ENCODE results near the gene CENPE.
A peak's percentile ranks its signal among the peaks of the same experiment; 100 is the strongest.

Gene CENPE

DNA sequence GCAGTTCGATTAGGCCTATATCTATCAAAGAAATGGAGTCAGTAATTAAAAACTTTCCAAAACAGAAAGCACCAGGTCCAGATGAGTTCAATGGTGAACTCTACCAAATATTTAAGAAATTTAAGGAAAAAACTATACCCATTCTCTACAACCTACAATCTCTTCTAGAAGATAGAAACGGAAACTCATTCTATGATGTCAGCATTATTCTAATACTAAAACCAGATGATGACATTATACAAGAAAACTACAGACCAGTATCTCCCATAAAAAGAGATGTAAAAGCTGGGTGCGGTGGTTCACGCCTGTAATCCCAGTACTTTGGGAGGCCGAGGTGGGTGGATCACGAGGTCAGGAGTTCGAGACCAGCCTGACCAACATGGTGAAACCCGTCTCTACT lies 69.0 kb downstream of the CENPE start:
- no peak for DNase-seq

- no peak for DNase-seq
These were observed 72.0 kb downstream of the CENPE start for GRCh38 chr4:103126126-103126525.

- peak; percentile 8 for DNase-seq
These were observed 75.0 kb downstream of the CENPE start for GRCh38 chr4:103123114-103123513.

DNA sequence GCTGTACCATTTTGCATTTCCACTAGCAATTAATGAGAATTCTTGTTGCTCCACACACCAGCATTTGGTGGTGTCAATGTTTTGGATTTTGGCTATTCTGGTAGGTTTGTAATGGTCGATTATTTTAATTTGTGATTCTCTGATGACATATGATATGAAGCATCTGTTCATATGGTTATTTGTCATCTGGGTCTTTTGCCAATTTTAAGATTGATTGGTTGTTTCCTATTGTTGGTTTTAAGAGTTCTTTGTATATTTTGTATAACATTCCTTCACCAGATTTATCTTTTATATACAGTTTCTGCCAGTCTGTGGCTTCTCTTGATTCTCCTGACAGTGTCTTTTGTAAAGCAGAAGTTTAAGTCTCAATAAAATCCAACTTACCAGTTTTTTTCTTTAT lies 80.0 kb downstream of the CENPE start:
- DNase-seq, result no peak

GRCh38 chr4:103111598-103111997 lies 86.5 kb downstream of the CENPE start:
- DNase-seq, result no peak

DNA sequence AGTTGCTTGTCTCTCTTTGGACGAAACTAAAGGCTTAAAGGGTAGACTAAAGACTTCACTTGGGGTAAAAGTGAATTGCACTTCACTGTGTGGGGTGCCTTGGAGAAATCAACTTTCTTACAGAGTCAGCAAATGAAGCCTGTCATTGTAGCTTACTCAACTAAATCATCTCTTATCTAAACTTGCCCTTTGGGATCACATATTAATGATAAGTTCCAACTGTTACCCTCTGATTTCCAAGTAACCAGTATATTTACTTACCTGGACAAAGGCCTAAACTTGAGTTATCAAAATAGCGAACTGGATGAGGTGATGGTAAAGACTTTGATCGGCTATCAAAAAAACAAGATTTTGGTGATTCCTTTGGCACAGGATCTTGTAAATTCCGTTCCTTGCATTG lies 89.6 kb downstream of the CENPE start:
- DNase-seq, result no peak

GRCh38 chr4:103105558-103106356 lies 92.4 kb downstream of the CENPE start:
- DNase-seq, result peak; percentile 13

DNA sequence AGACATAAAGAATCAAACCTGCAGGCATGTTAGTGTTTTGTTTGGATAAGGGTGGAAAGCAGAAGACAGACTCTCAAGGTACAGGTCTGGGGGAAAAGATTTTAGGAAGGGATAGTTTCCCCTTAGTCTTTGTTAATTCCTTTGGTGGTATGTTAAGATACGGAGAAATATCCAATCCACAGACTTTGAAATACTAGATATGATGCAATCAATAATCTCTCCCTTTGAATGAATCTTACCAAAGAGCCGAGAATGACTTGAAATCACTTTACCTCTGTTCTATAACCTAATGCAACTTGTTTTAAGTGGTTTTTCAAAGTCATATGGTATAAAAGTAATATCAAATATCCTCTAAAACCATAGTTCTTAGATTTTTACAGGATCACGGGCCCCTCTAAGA lies 93.3 kb downstream of the CENPE start:
- no peak for DNase-seq

- no peak for DNase-seq
These were observed 97.5 kb downstream of the CENPE start for GRCh38 chr4:103100691-103101090.

GRCh38 chr4:103099691-103100392 lies 98.3 kb downstream of the CENPE start, which contains the start of gene BDH2:
BDH2 (minus strand) TSS chr4:103099834; CDS start chr4:103096254, 3,580 bp downstream.
- peak; percentile 90 for DNase-seq

GRCh38 chr4:103098756-103099440 lies 99.2 kb downstream of the CENPE start:
- DNase-seq, result no peak

DNA sequence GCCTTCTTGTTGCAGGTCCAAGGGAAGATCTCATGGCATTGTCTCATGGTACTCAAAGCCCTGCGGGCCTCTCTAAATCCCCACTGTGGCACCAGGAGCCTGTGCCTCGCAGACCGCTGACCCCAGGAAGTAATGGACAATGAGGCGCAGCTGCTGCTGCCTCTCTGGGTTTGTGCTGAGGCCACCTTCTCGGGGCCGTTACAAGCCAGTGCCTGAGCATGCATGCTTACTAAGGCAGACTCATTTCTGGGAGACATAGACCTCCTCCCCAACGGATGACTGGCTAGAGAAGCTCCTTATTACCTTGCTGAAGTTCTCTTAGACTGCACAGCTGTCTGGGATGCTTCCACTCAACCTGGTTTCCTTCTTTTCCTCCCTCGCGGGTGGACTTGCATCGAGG lies 99.8 kb downstream of the CENPE start:
- no peak for DNase-seq

DNA sequence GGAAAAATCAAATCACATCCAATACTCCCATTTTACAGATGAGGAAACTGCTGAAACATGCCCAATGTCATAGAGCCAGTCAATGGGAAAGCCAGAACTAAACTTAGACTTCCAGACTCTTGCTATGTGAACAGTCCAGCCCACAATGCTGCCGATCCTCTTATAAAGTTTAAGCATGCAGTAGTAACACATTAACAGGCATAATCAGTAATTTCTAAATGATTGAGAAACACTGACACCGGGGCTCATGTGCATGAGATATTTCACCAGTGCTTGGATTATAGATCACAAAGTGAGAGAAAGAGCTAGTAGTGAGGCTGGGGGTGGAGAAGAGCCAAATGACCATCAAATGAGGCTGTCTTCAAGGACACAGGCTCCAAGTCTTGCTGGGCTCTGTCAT lies 101.0 kb downstream of the CENPE start:
- DNase-seq, result no peak

GRCh38 chr4:103095080-103095479 lies 103.1 kb downstream of the CENPE start:
- no peak for DNase-seq

DNA sequence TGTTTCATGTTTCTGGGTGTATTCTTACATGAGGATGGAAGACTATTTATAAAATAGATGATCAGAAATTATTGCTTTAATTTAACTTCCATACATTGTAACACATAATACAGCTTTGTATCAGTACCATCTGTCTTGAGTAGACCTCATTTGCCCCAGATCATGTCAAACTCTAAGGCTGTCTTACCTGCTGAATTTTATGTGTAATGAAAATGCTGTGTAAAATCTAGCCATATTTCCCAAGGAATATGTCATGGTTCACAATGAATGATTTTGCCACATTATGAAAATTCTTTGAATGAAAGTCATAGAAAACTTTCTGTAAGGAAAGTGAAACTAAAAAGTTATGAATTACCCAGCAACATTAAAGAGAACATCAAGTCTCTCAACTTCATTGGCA lies 105.9 kb downstream of the CENPE start:
- no peak for DNase-seq

- DNase-seq, result peak; percentile 71
These were observed 106.4 kb downstream of the CENPE start for GRCh38 chr4:103091601-103092223.

- no peak for DNase-seq
These were observed 108.7 kb downstream of the CENPE start for GRCh38 chr4:103089481-103089880.

GRCh38 chr4:103086551-103086950 lies 111.6 kb downstream of the CENPE start:
- no peak for DNase-seq

- no peak for DNase-seq
These were observed 112.5 kb downstream of the CENPE start for GRCh38 chr4:103085555-103086196.

GRCh38 chr4:103079621-103080020 lies 118.5 kb downstream of the CENPE start:
- DNase-seq, result no peak

GRCh38 chr4:103076747-103077347 lies 121.3 kb downstream of the CENPE start, which contains the start of gene SLC9B2:
SLC9B2 (minus strand) TSS chr4:103076761; CDS start chr4:103067550, 9,211 bp downstream.
- no peak for DNase-seq
